Neural progenitor cell (in vitro differentiated cells): ENCODE data around the gene NUDT21. TPM values are rescaled to one million over a fixed set of nuclear protein-coding genes. Genes with fewer than 3 reads are reported as not detected.
A peak's percentile ranks its signal among the peaks of the same experiment; 100 is the strongest.

Source experiments
- DNase-seq: peaks from one replicate; pipeline ENCODE4 v3.0.0-alpha.2; 2016; ENCODE audit warnings: low spot score
- H2AFZ ChIP-seq: fragments of 200-600 bp; sonication (generic); replicated peaks from 2 replicates; pipeline ENCODE4 v1.6.1; 2016; ENCODE audit warnings: antibody characterized with exemption
- H3F3A ChIP-seq: fragments of 200-600 bp; sonication (generic); 2 replicates; pipeline ENCODE4 v1.6.1; 2016; ENCODE audit warnings: antibody characterized with exemption, low read depth
- H3K27ac ChIP-seq: fragments of 200-600 bp; sonication (generic); 2 replicates; pipeline ENCODE4 v1.5.1; 2016; ENCODE audit warnings: mild to moderate bottlenecking
- H3K27me3 ChIP-seq: fragments of 200-600 bp; sonication (generic); 2 replicates; pipeline ENCODE4 v1.6.1; 2016; ENCODE audit warnings: mild to moderate bottlenecking, moderate library complexity
- H3K36me3 ChIP-seq: fragments of 200-600 bp; sonication (generic); 2 replicates; pipeline ENCODE4 v1.5.1; 2016
- H3K4me1 ChIP-seq: fragments of 200-600 bp; sonication (generic); 2 replicates; pipeline ENCODE4 v1.6.1; 2016; ENCODE audit warnings: mixed run types
- H3K4me2 ChIP-seq: fragments of 200-600 bp; sonication (generic); 2 replicates; pipeline ENCODE4 v1.6.1; 2016
- H3K4me3 ChIP-seq: fragments of 200-600 bp; sonication (generic); 2 replicates; pipeline ENCODE4 v1.5.1; 2016
- H3K79me2 ChIP-seq: fragments of 200-600 bp; sonication (generic); 2 replicates; pipeline ENCODE4 v1.6.1; 2016; ENCODE audit warnings: low read depth
- H3K9ac ChIP-seq: fragments of 200-600 bp; sonication (generic); 2 replicates; pipeline ENCODE4 v1.6.1; 2016
- H3K9me3 ChIP-seq: fragments of 200-600 bp; sonication (generic); 2 replicates; pipeline ENCODE4 v1.5.1; 2016; ENCODE audit warnings: low read depth
- H4K20me1 ChIP-seq: fragments of 200-600 bp; sonication (generic); 2 replicates; pipeline ENCODE4 v1.6.1; 2016; ENCODE audit warnings: low read depth
- H3K27ac Mint-ChIP-seq: 3 replicates; pipeline ENCODE4 v1.8.0; 2021; ENCODE audit warnings: mixed read lengths
- H3K27me3 Mint-ChIP-seq: 2 replicates; pipeline ENCODE4 v1.8.0; 2022; ENCODE audit warnings: low read depth, mild to moderate bottlenecking, inconsistent platforms, moderate library complexity, mixed read lengths; ENCODE audit not compliant: insufficient read depth
- H3K36me3 Mint-ChIP-seq: 3 replicates; pipeline ENCODE4 v1.8.0; 2021; ENCODE audit warnings: mixed read lengths
- H3K4me1 Mint-ChIP-seq: 3 replicates; pipeline ENCODE4 v1.8.0; 2021; ENCODE audit warnings: mixed read lengths
- H3K4me3 Mint-ChIP-seq: 3 replicates; pipeline ENCODE4 v1.8.0; 2021; ENCODE audit warnings: mild to moderate bottlenecking, moderate library complexity, mixed read lengths
- H3K9me3 Mint-ChIP-seq: 3 replicates; pipeline ENCODE4 v1.8.0; 2020; ENCODE audit warnings: mixed read lengths
- EZH2 ChIP-seq: fragments of 200-600 bp; sonication (generic); IDR thresholded peaks from 2 replicates; pipeline ENCODE4 v1.6.1; 2017; ENCODE audit warnings: antibody characterized with exemption, mild to moderate bottlenecking, moderate library complexity
- EZH2phosphoT487 ChIP-seq: fragments of 200-600 bp; sonication (generic); IDR thresholded peaks from 2 replicates; pipeline ENCODE4 v1.6.1; 2017; ENCODE audit warnings: antibody characterized with exemption
- total RNA-seq: library from RNA; depleted of rRNA; stranded (reverse); fragments of >200 nt; gene quantifications from 2 replicates; pipeline ENCODE4 v1.2.3, GENCODE V29; 2015; ENCODE audit warnings: low replicate concordance
- TF ChIP-seq, protein P1 (sequence below): fragments of 200-600 bp; sonication (generic); IDR thresholded peaks from 2 replicates; pipeline ENCODE4 v1.5.1; 2017; ENCODE audit warnings: antibody characterized with exemption, mild to moderate bottlenecking

The NUDT21 gene
- total RNA-seq, 1 donor from 2014 or later, result 256 TPM

DNA sequence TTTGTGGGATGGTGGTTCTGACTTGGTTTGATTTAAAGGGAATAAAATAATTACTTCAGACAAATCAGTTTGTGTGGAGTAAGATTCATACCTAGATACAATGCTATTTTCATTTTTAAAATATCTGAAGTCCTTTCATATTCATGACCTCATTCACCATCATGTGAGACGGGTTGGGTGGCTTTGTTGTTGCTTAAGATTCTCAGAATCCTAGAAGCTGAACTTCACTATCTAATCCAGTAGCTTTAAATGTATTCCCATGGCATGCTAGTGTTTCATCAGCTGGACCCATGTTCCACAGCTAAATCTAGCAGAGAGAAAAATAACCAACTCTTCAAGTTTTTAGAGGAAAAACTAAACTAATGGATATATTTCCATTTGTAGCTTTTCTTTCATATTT, 23.0 kb downstream of the NUDT21 start:
- no peak overlapping the region for H3K9ac ChIP-seq
- Mint-ChIP-seq H3K4me1 (peaks cover 17% of the 10 kb centered on the region), H3K27me3 (peaks cover 3% of the 10 kb centered on the region), H3K4me3 (no peak overlapping the region), H3K27ac (no peak overlapping the region), H3K36me3 (peaks cover 12% of the 10 kb centered on the region), H3K9me3 (no peaks in the 10 kb centered on the region)
- TF ChIP-seq EZH2phosphoT487 (no peak), EZH2 (no peak)
- TF ChIP-seq, protein P1, sequence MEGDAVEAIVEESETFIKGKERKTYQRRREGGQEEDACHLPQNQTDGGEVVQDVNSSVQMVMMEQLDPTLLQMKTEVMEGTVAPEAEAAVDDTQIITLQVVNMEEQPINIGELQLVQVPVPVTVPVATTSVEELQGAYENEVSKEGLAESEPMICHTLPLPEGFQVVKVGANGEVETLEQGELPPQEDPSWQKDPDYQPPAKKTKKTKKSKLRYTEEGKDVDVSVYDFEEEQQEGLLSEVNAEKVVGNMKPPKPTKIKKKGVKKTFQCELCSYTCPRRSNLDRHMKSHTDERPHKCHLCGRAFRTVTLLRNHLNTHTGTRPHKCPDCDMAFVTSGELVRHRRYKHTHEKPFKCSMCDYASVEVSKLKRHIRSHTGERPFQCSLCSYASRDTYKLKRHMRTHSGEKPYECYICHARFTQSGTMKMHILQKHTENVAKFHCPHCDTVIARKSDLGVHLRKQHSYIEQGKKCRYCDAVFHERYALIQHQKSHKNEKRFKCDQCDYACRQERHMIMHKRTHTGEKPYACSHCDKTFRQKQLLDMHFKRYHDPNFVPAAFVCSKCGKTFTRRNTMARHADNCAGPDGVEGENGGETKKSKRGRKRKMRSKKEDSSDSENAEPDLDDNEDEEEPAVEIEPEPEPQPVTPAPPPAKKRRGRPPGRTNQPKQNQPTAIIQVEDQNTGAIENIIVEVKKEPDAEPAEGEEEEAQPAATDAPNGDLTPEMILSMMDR, result no peak
- no peak overlapping the region for H3K4me3 ChIP-seq
- peaks cover 14% of the 10 kb centered on the region for H3K27me3 ChIP-seq
- no peak overlapping the region for H3K27ac ChIP-seq
- H3K36me3 ChIP-seq, result no peaks in the 10 kb centered on the region
- peaks cover 17% of the 10 kb centered on the region for H3K79me2 ChIP-seq
- peaks cover 36% of the 10 kb centered on the region for H3F3A ChIP-seq
- no peak overlapping the region for H2AFZ ChIP-seq
- H3K4me2 ChIP-seq, result no peak overlapping the region
- no peaks in the 10 kb centered on the region for H3K9me3 ChIP-seq
- peaks cover 46% of the 10 kb centered on the region for H4K20me1 ChIP-seq
- DNase-seq, result no peak
- H3K4me1 ChIP-seq, result peaks cover 12% of the 10 kb centered on the region

DNA sequence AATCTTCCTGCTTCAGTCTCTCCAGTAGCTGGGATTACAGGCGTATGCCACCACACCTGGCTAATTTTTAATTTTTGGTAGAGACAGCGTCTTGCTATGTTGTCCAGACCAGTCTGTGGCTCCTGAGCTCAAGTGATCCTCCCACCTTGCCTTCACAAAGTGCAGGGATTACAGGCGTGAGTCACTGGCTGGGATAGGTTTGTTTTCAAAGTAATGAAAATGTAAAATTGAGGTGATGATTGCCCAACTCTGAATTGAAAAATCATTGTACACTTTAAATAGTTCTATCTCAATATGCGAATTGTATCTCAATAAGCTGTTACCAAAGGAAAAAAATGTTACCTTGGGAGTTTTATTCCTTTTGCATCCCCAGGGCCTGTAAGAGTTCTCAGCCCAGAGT, 24.5 kb downstream of the NUDT21 start:
- no peaks in the 10 kb centered on the region for H3K9me3 ChIP-seq
- no peak overlapping the region for H3K9ac ChIP-seq
- H3K4me1 ChIP-seq, result peaks cover 21% of the 10 kb centered on the region
- Mint-ChIP-seq H3K36me3 (peaks cover 9% of the 10 kb centered on the region), H3K27ac (no peak overlapping the region), H3K27me3 (peaks cover 5% of the 10 kb centered on the region), H3K4me1 (peaks cover 30% of the 10 kb centered on the region), H3K9me3 (no peaks in the 10 kb centered on the region), H3K4me3 (peak overlapping the region; percentile 86)
- H4K20me1 ChIP-seq, result peaks cover 50% of the 10 kb centered on the region
- H3K4me2 ChIP-seq, result no peak overlapping the region
- peaks cover 32% of the 10 kb centered on the region for H3K79me2 ChIP-seq
- no peaks in the 10 kb centered on the region for H3K36me3 ChIP-seq
- H3F3A ChIP-seq, result peaks cover 36% of the 10 kb centered on the region
- no peak for TF ChIP-seq EZH2
- no peak for TF ChIP-seq EZH2phosphoT487
- TF ChIP-seq, protein P1, result no peak
- no peak overlapping the region for H3K27ac ChIP-seq
- no peak overlapping the region for H2AFZ ChIP-seq
- no peak overlapping the region for H3K4me3 ChIP-seq
- H3K27me3 ChIP-seq, result peaks cover 15% of the 10 kb centered on the region
- no peak for DNase-seq

DNA sequence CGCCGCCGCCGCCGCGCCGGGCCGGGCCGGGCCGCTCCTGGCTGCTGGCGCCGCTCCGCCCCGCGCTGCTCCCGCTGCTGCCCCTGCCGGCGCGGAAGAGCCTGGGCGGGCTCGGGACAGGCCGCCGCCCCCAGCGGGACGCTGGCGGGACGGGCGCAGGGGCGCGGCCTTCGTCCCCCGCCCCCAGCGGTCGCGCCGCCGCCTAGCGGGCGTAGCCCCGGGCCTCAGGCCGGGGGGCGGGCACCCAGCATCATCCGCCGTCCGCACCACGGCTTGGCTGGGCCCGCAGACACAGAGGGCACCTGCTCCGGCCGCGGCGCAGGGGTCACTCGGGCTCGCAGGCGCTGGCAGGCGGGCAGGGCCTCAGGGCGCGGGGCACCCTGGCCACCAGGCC, 25.7 kb downstream of the NUDT21 start, which contains the start of gene AMFR:
AMFR (minus strand) TSS at position 107 of the 394 bp plus-strand sequence. CDS start 218 bp downstream, outside the sequence.
- peak within 1 kb of the TSS; percentile 93 for H3K4me3 ChIP-seq
- H3K9me3 Mint-ChIP-seq, result no peaks in the 10 kb centered on the region
- H3K27ac ChIP-seq, result no peak within 1 kb of the TSS
- peaks cover 5% of the 10 kb centered on the region for H3K27me3 Mint-ChIP-seq
- H3K27ac Mint-ChIP-seq, result peak within 1 kb of the TSS; percentile 95
- peaks cover 32% of the 10 kb centered on the region for H3K4me1 Mint-ChIP-seq
- peak within 1 kb of the TSS; percentile 86 for H2AFZ ChIP-seq
- peak within 1 kb of the TSS; percentile 99 for H3K4me3 Mint-ChIP-seq
- peaks cover 21% of the 10 kb centered on the region for H3K4me1 ChIP-seq
- peaks cover 3% of the 10 kb centered on the region for H3K36me3 Mint-ChIP-seq
- peak within 1 kb of the TSS; percentile 88 for H3K4me2 ChIP-seq
- TF ChIP-seq EZH2 (no peak), EZH2phosphoT487 (no peak)
- TF ChIP-seq, protein P1, result peak; percentile 45
- H3K9me3 ChIP-seq, result no peaks in the 10 kb centered on the region
- H3F3A ChIP-seq, result peaks cover 39% of the 10 kb centered on the region
- H3K79me2 ChIP-seq, result peaks cover 44% of the 10 kb centered on the region
- no peaks in the 10 kb centered on the region for H3K36me3 ChIP-seq
- peak; percentile 95 for DNase-seq
- peaks cover 15% of the 10 kb centered on the region for H3K27me3 ChIP-seq
- H3K9ac ChIP-seq, result peak within 1 kb of the TSS; percentile 54
- peaks cover 54% of the 10 kb centered on the region for H4K20me1 ChIP-seq
